ENCODE data around the gene TAGLN2.

TAGLN2 gene

DNA sequence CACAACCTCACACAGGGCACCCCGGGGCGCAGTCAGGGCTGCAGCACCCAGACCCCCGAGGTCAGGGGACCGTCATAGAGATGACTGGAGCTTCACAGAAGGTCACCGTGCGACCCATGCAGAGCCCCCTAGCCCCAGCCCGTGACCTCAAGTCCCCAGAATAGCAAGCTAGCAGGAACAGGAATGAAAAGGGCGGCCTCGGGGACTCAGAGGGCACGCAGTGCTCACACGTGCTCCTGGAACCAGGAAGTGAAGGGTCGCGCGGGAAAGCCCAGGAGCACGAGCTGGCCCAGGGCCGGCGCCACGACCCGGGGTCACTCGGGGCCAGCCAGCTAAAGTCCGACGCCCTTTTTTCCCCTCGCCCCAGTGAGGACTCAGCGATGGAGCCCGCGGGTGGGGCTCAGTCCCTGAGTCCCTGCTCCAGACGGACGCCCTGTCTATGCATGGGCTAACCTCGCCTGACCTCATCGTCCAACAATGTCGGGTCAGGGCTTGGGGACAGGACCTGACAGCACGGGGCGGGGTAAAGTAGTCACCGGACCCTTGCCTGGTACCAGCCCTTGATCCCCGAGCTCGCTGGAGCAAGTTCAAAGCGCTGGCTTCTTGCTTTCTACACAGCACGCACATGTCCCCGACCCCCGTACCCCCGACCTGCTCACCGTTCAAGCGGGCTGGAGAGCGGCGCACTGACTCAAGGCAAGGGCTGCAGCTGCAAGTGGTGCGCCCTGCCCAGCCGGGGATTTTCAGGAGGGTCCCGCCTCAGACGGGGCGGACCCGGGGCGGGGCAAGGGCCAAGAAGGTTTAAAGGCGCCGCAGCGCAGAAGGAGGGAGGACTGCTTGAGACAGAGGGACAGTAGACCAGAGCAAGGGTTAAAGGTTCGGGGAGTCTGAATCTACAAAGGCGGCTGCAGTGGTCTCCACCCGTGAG is at the start of gene TAGLN2:
TSS of gene TAGLN2 (minus strand) at position 717 of the 928 bp plus-strand sequence. CDS start 4,998 bp downstream, outside the sequence.
- peak; percentile 85 to 86 for DNase-seq (ENCODE audit: extremely low read depth in 1 of 2, low read depth in 1 of 2)

GRCh38 chr1:159974350-159974965 is 49.2 kb upstream of the TAGLN2 start:
- no peak for DNase-seq (ENCODE audit: extremely low read depth in 1 of 2, low read depth in 1 of 2)

DNA sequence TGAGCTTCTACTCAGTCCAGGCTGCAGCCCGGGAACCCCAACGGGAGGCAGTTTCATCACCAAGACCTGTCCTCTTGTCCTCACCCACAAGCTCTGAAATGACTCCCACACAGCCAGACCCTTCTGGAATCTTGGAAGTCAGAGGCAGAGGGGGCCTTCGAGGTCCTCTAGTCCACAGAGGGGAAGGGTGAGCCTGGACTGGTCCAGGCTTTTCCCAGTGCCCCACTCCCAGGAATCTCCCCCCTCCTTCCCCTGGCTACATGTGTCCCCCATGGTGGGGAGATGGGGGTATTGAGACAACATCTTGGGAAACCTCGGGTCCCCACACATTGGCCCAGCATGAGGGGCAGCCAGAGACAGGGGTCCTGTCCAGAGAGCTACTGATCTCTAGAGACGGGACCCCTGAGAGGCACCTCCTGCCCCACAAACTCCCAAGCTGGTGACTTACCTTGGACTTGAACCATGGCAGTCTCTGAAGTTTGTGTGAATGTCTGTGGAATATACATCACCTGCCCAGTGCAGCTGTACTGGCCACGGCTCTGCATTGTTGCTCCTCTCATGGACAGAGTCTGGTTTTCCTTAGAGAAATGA is 48.1 kb upstream of the TAGLN2 start:
- DNase-seq (ENCODE audit: extremely low read depth in 1 of 2, low read depth in 1 of 2): no peak

DNA sequence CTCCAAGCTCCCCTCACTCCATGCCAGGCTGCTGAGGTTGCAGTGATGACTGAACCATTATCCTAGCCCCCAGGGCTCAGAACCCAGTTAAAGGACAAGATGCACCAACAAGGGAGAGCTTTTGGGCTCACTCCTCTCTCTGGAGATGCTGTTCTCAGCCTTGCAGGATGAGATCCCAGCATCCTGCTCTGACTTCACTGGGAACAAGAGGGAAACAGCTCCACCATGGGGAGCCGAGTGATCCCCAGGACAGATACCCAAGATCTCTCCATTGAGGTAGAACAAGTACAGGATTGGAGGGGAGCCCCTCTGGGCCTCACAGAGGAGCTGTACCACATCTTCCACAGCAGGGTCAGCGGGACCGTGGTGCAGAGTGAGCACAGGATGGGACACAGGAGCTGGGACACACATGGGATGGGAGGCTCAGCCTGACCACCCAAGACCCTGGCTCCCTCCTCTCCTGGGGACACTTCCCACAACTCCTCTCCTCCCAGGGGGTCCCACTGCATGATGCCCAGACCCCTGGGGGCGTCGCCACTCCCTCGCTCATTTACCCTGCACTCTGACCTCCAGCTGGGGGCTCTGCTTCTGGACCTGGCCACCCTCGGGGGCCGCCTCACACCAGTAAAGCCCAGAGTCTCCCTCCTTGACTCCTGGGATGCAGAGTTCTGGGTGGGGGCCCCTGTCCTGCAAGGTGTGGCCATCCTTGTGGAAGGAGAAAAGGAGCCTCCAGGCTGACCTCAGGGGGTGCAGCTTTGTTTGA is 47.3 kb upstream of the TAGLN2 start:
- DNase-seq (ENCODE audit: extremely low read depth in 1 of 2, low read depth in 1 of 2): no peak

- no peak for DNase-seq (ENCODE audit: extremely low read depth in 1 of 2, low read depth in 1 of 2)
These were observed 45.6 kb upstream of the TAGLN2 start for GRCh38 chr1:159970932-159971342.

GRCh38 chr1:159968901-159969300 is 43.6 kb upstream of the TAGLN2 start:
- DNase-seq (ENCODE audit: extremely low read depth in 1 of 2, low read depth in 1 of 2): no peak

DNA sequence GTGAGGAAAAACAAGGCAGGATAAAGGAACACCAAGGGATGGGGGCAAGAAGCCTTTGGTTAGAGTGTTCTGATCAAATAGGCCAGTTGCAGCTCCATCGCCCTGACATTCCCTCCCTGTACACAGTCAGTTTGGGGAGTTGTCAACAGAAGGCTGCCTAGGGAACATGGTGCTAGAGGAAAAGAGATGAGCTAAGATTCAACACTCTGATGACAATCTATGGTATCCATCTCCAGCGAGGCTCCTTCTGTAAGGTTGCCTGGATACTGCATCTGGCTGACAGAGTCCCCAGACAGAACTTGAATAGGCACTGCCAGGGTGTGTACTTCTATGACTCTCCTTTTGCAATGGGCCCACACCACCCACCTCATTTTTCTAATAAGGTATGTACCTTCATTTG is 40.0 kb upstream of the TAGLN2 start:
- no peak for DNase-seq (ENCODE audit: extremely low read depth in 1 of 2, low read depth in 1 of 2)

- DNase-seq (ENCODE audit: extremely low read depth in 1 of 2, low read depth in 1 of 2): no peak
These were observed 38.8 kb upstream of the TAGLN2 start for GRCh38 chr1:159964144-159964543.

DNA sequence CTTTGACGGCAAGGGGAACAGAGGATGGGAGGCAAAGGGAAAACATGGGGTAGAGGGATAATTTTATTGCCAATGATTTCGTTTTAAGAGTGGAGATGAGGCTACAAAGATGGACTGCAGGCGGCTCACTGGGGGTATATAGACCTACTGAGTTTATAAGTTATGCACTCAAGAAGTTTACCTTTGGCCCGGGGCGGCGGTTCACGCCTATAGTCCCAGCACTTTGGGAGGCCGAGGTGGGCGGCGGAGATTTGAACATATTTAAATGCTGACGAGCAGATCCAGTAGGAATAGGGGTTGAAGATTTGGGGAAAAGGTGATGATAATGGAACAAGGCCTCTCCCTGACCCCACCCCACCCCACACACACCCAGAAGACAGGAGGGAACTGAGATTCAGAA is 36.9 kb upstream of the TAGLN2 start:
- no peak for DNase-seq (ENCODE audit: extremely low read depth in 1 of 2, low read depth in 1 of 2)

- DNase-seq (ENCODE audit: extremely low read depth in 1 of 2, low read depth in 1 of 2): no peak
These were observed 36.3 kb upstream of the TAGLN2 start for GRCh38 chr1:159961636-159962035.

DNA sequence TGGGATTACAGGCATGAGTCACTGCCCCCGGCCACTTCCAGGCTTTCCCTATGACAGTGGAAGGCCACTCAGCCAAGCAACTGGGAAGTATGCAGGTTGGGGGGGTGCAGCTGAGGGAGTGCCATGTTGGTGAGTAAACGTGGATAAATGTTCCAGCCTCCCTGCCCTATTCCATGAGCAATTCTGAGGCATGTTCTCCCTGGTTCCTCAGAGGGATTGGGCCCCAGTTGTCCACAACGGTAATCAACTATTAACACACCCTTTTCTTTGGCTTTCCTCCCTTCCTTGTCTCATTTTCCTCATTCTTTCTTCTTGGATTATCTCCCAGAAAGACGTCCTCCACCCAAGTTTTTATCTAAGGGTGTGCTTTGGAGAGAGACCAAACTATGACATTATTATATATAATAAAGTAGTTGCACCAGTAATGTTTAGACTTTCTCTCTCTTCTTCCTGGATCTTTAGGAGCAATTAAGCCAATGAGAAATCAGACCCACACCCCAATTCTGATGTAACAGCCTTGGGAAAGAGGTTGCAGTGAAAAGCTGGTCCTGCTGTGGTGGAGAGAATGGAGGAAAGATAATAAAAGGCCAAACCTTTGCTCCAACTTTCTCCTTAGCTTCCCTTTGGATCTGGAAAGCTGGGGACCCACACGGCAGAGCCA is 35.5 kb upstream of the TAGLN2 start:
- no peak for DNase-seq (ENCODE audit: extremely low read depth in 1 of 2, low read depth in 1 of 2)

GRCh38 chr1:159959451-159959850 is 34.1 kb upstream of the TAGLN2 start:
- no peak for DNase-seq (ENCODE audit: extremely low read depth in 1 of 2, low read depth in 1 of 2)

- DNase-seq (ENCODE audit: extremely low read depth in 1 of 2, low read depth in 1 of 2): no peak
These were observed 33.5 kb upstream of the TAGLN2 start for GRCh38 chr1:159958719-159959380.

DNA sequence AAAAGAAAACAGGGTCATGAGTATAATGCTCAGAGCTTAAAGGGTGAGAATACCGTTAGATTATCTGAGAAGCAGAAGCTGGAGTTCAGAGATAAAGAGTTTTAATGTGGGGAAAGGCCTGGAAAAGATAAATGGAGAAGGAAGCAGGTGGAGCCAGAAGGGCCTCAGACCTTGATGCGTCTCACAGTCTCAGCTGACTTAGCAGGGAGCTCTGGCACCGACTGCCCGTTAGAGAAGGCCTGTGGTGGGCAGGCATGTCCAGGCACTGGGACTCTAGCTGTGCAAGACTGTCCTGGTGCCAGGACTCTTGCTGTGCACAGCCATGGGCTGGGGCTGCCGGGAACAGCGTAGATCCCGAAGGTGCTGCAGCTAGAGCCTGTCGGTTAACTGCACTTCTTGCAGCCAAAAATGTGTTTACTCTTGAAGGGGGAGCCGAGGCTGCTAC is 32.5 kb upstream of the TAGLN2 start:
- DNase-seq (ENCODE audit: extremely low read depth in 1 of 2, low read depth in 1 of 2): no peak

GRCh38 chr1:159955456-159955855 is 30.1 kb upstream of the TAGLN2 start:
- DNase-seq (ENCODE audit: extremely low read depth in 1 of 2, low read depth in 1 of 2): no peak

GRCh38 chr1:159953536-159954515 is 28.5 kb upstream of the TAGLN2 start, which contains the start of gene SLAMF9:
Gene SLAMF9, minus strand, starts transcription at chr1:159954237. Its CDS starts 100 bp downstream, at chr1:159954137.
- DNase-seq (ENCODE audit: extremely low read depth in 1 of 2, low read depth in 1 of 2): no peak

DNA sequence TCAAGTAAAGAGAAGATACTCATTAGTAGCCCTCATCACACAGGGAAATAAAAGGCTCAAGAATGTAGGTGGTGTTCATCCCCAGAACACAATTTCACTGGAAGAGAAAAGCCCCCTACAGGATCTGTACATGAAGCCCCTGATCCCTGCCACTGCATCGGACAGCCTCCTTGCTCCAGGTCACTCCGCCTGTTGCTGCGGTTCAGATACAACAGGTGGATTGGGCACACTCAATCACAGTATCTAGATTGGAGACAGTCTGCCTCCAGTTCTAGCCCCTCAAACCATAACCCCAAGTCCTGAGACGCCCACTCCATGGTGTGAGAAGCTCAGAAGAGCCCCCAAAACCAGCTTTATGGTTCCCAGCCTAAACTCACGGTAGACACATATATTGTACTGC is 27.6 kb upstream of the TAGLN2 start:
- DNase-seq (ENCODE audit: extremely low read depth in 1 of 2, low read depth in 1 of 2): no peak

DNA sequence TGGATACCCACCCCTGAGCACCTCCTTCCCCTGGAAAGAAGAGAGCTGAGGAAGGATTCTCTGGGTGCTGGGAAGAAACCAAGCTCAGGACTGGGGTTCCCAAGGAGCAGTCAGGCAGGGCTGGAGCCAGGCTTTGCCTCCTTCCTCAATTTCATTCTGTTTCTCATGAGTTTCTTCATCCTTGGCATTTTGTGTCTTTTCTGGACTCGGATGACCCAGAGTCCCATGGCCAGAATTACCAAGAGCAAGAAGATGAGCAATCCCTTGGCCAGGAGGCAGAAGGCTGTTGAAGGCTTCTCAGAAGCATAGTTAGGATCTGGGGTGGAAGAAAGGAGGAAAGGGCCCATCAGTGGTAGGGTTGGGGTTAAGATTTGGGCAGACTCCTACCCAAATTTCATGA is 26.2 kb upstream of the TAGLN2 start:
- no peak for DNase-seq (ENCODE audit: extremely low read depth in 1 of 2, low read depth in 1 of 2)

DNA sequence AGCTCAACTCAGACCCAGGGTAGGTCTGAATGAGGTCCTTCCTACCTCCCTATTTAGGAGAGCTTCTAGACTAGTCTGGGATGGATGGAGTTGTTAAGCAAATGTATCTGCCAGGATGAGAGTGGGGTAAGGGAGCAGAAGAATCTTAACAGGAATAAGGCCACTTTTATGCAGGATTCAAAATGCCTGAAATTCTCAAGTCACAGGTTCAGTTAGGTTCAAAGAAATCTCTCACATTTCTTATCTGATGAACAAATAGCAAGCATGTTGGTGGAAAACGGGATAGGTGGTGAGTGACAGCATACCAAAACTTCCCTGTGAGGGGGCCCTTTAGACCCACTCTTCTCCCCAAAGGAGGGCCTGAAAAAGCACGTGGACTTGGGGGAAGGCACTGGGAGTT is 25.7 kb upstream of the TAGLN2 start:
- DNase-seq (ENCODE audit: extremely low read depth in 1 of 2, low read depth in 1 of 2): no peak

All from stimulated activated CD8-positive, alpha-beta memory T cell treated with anti-CD3 and anti-CD28 coated beads, Interleukin-7, amount 100 ng/mL, for 48 hours (primary cell).